Kidney epithelial cell (primary cell): ENCODE results near the gene VWA3A. TPM values are rescaled to one million over a fixed set of nuclear protein-coding genes. Genes with fewer than 3 reads are reported as not detected.
"Not testable (repeated sequence)": the region's sequence is repeated elsewhere in the genome, so short reads cannot be mapped to it uniquely, and the experiment has no call there.

ENCODE experiments used
- DNase-seq: peaks from one replicate; pipeline ENCODE4 v3.0.0-alpha.2; 2010; ENCODE audit warnings: low read depth
- H3K27me3 ChIP-seq: 2 replicates; pipeline ENCODE4 v1.6.0; 2011; ENCODE audit warnings: low read length; ENCODE audit not compliant: control insufficient read depth, insufficient read depth
- H3K36me3 ChIP-seq: 2 replicates; pipeline ENCODE4 v1.5.1; 2011; ENCODE audit warnings: low read length; ENCODE audit not compliant: control insufficient read depth, insufficient read depth
- H3K4me3 ChIP-seq: 2 replicates; pipeline ENCODE4 v1.5.1; 2011; ENCODE audit warnings: low read depth, mild to moderate bottlenecking, control low read depth, low read length
- CTCF ChIP-seq: IDR thresholded peaks from 2 replicates; pipeline ENCODE4 v1.5.1; 2011; ENCODE audit warnings: mild to moderate bottlenecking, moderate library complexity, low read length, control low read depth, inconsistent platforms; ENCODE audit not compliant: insufficient read depth, poor library complexity, severe bottlenecking
- total RNA-seq: library from RNA; depleted of rRNA; stranded (reverse); fragments of >200 nt; gene quantifications from 2 replicates; pipeline ENCODE4 v1.2.3, GENCODE V29; 2015

The VWA3A gene
- total RNA-seq, 1 donor from 2014 or later, result 0.04 TPM

GRCh38 chr16:22147853-22148252 is 55.5 kb downstream of the VWA3A start:
- TF ChIP-seq CTCF, result no peak
- no peak overlapping the region for H3K4me3 ChIP-seq
- H3K27me3 ChIP-seq, result peaks cover 6% of the 10 kb centered on the region
- H3K36me3 ChIP-seq, result no peaks in the 10 kb centered on the region
- no peak for DNase-seq

- no peaks in the 10 kb centered on the region for H3K36me3 ChIP-seq
- TF ChIP-seq CTCF, result no peak
- H3K4me3 ChIP-seq, result no peak overlapping the region
- DNase-seq, result no peak
- peaks cover 6% of the 10 kb centered on the region for H3K27me3 ChIP-seq
Observed at GRCh38 chr16:22151246-22151998, 59.1 kb downstream of the VWA3A start.

GRCh38 chr16:22152316-22152715 is 60.0 kb downstream of the VWA3A start:
- H3K4me3 ChIP-seq, result no peak overlapping the region
- H3K27me3 ChIP-seq, result peaks cover 5% of the 10 kb centered on the region

GRCh38 chr16:22153078-22153477 is 60.7 kb downstream of the VWA3A start:
- not testable (repeated sequence) for H3K36me3 ChIP-seq, H3K27me3 ChIP-seq, DNase-seq, H3K4me3 ChIP-seq

More at GRCh38 chr16:22152316-22152715, 60.0 kb downstream of the VWA3A start:
- no peaks in the 10 kb centered on the region for H3K36me3 ChIP-seq
- no peak for DNase-seq
- no peak for TF ChIP-seq CTCF

GRCh38 chr16:22161401-22161800 is 69.1 kb downstream of the VWA3A start:
- no peak for DNase-seq
- TF ChIP-seq CTCF, result no peak
- Histone ChIP-seq H3K27me3 (peaks cover 22% of the 10 kb centered on the region), H3K36me3 (no peaks in the 10 kb centered on the region), H3K4me3 (no peak overlapping the region)

- Histone ChIP-seq H3K4me3 (no peak within 1 kb of the TSS), H3K36me3 (no peaks in the 10 kb centered on the region), H3K27me3 (peaks cover 22% of the 10 kb centered on the region)
- no peak for DNase-seq
- TF ChIP-seq CTCF, result no peak
Observed at GRCh38 chr16:22161999-22162655, 69.8 kb downstream of the VWA3A start, which contains the start of gene SDR42E2. SDR42E2 (plus strand) TSS chr16:22162506; CDS start chr16:22165583, 3,077 bp downstream.
